K562 (cell line): ENCODE data around the gene PRDM10. TPM values are rescaled to one million over a fixed set of nuclear protein-coding genes. Genes with fewer than 3 reads are reported as not detected.
A peak's percentile ranks its signal among the peaks of the same experiment; 100 is the strongest.

Experiments used
- ATAC-seq: fragments of 200-7000 bp; cut with Tn5 transposase; 3 replicates; pipeline ENCODE4 v1.9.1; 2020; ENCODE audit warnings: moderate library complexity
- BruUV-seq: library from RNA; stranded (reverse); fragments of 400-500 nt; replicated peaks from 2 replicates; lab custom pipeline; 2021; lab: Mats Ljungman, UMichigan
- CTCF ChIA-PET: fragments of 300-600 bp; formaldehyde crosslinking; extraction: SDS; loops from one replicate; lab custom pipeline; 2021; ENCODE audit warnings: low intra/inter-chr PET ratio; lab: Yijun Ruan, JAX
- POLR2A ChIA-PET: fragments of 300-600, 350-650 bp; sonication (Branson Sonifier 250); formaldehyde crosslinking; extraction: SDS; loops from one replicate; lab custom pipeline; 2021; ENCODE audit warnings: antibody characterized with exemption, inconsistent platforms; lab: Yijun Ruan, JAX
- DNase-seq, 4 experiments: peaks; one replicate each; pipeline versions ENCODE4 v3.0.0 to v3.0.0-alpha.2; 2011 to 2018; ENCODE audit warnings: low spot score in 3 of 4, mixed read lengths in 3 of 4; ENCODE audit errors: extremely low read depth in 1 of 4
- FAIRE-seq: peaks from 2 replicates; lab custom pipeline; 2011; peaks lifted over from hg19 to GRCh38; lab: Jason Lieb, UNC
- H2AFZ ChIP-seq: 2 replicates; pipeline ENCODE4 v1.6.0; 2011; ENCODE audit warnings: low read depth, low read length, control low read depth, inconsistent platforms
- H3K27ac ChIP-seq: fragments of 200-600 bp; 3 replicates; pipeline ENCODE4 v1.8.0; 2011; ENCODE audit warnings: low read depth, mild to moderate bottlenecking, control low read depth, inconsistent platforms, low read length, moderate library complexity, mixed read lengths; ENCODE audit errors: extremely low read depth
- H3K27me3 ChIP-seq, 2 experiments: fragments of 300-600 bp in 1 of 2; 2 replicates in 1 of 2; 3 replicates in 1 of 2; pipeline versions ENCODE4 v1.6.0 to v1.8.0; 2011; ENCODE audit warnings: inconsistent platforms in 2 of 2, low read length in 2 of 2, mild to moderate bottlenecking in 1 of 2, mixed read lengths in 1 of 2, moderate library complexity in 1 of 2; ENCODE audit not compliant: control insufficient read depth in 2 of 2, insufficient read depth in 2 of 2
- H3K36me3 ChIP-seq: fragments of 300-600 bp; 3 replicates; pipeline ENCODE4 v1.8.0; 2011; ENCODE audit warnings: mild to moderate bottlenecking, low read length, inconsistent platforms; ENCODE audit not compliant: control insufficient read depth, insufficient read depth
- H3K4me1 ChIP-seq, 2 experiments: fragments of 200-600 bp in 1 of 2; replicated peaks in 1 of 2; 2 replicates in 1 of 2; 3 replicates in 1 of 2; pipeline versions ENCODE4 v1.5.1 to v1.8.0; 2011; ENCODE audit warnings: inconsistent platforms in 2 of 2, low read length in 2 of 2, mild to moderate bottlenecking in 1 of 2, mixed read lengths in 1 of 2, moderate library complexity in 1 of 2; ENCODE audit not compliant: control insufficient read depth in 2 of 2, insufficient read depth in 2 of 2
- H3K4me2 ChIP-seq: 2 replicates; pipeline ENCODE4 v1.6.1; 2011; ENCODE audit warnings: low read length, control low read depth, inconsistent platforms, mixed read lengths; ENCODE audit not compliant: insufficient read depth
- H3K4me3 ChIP-seq: fragments of 200-600 bp; sonication (generic), shearing (Covaris generic); 2 replicates; pipeline ENCODE4 v1.5.1; 2016; ENCODE audit warnings: control low read depth, inconsistent platforms
- H3K79me2 ChIP-seq: fragments of 200-600 bp; 3 replicates; pipeline ENCODE4 v1.8.0; 2011; ENCODE audit warnings: low read length, inconsistent platforms; ENCODE audit not compliant: control insufficient read depth, insufficient read depth
- H3K9ac ChIP-seq, 2 experiments: 2 replicates each; pipeline versions ENCODE4 v1.6.0 to v1.6.1; 2011; ENCODE audit warnings: low read depth in 2 of 2, low read length in 2 of 2, control low read depth in 1 of 2, inconsistent platforms in 1 of 2, mild to moderate bottlenecking in 1 of 2, mixed read lengths in 1 of 2; ENCODE audit not compliant: insufficient read depth in 1 of 2
- H3K9me1 ChIP-seq: one replicate; pipeline ENCODE4 v1.6.0; 2011; ENCODE audit warnings: inconsistent platforms, mild to moderate bottlenecking, low read length, moderate library complexity; ENCODE audit not compliant: control insufficient read depth, insufficient read depth
- H3K9me3 ChIP-seq: replicated peaks from 2 replicates; pipeline ENCODE4 v1.5.1; 2011; ENCODE audit warnings: low read depth, low read length, inconsistent platforms; ENCODE audit not compliant: control insufficient read depth, insufficient read depth
- H4K20me1 ChIP-seq: replicated peaks from 2 replicates; pipeline ENCODE4 v1.6.1; 2011; ENCODE audit warnings: low read length, inconsistent platforms, mixed read lengths; ENCODE audit not compliant: control insufficient read depth, insufficient read depth
- NR0B1 ChIP-seq: fragments of 450-650 bp; IDR thresholded peaks from one replicate; pipeline ENCODE4 v1.6.1; 2018; ENCODE audit warnings: mild to moderate bottlenecking, moderate library complexity; ENCODE audit not compliant: partially characterized antibody
- SPI1 ChIP-seq: IDR thresholded peaks from 2 replicates; pipeline ENCODE4 v1.6.1; 2011; ENCODE audit warnings: low read depth, low read length, control low read depth, borderline replicate concordance
- ZNF280B ChIP-seq: fragments of 250-450 bp; sonication (Bioruptor Pico); IDR thresholded peaks from 2 replicates; pipeline ENCODE4 v1.5.1; 2021; ENCODE audit warnings: mild to moderate bottlenecking
- WGBS: fragments of 100-300 bp; shearing (Covaris generic); methylation state at CpG from one replicate; pipeline ENCODE4 v1.1.6; 2016; ENCODE audit warnings: low coverage, mixed read lengths; ENCODE audit not compliant: insufficient coverage; ENCODE audit errors: missing lambda C conversion rate; 5-methylcytosine and 5-hydroxymethylcytosine counted together
- in situ Hi-C: fragments of 300-500 bp; cut with MboI; formaldehyde crosslinking; loops from 4 replicates; pipeline ENCODE4 v1.15.0; 2018; ENCODE audit warnings: inconsistent platforms, mixed read lengths
- intact Hi-C: fragments of 100-400 bp; cut with micrococcal nuclease; formaldehyde crosslinking; loops from 2 replicates; pipeline ENCODE4 v1.14.2; 2022
- polyA plus RNA-seq, 8 experiments: library from polyadenylated mRNA; depleted of rRNA in 4 of 8; stranded (reverse) in 5 of 8; unstranded in 3 of 8; fragments of >200 nt; fragmentation: Nextera tagmentation in 2 of 8; fragmentation: Illumina TruSeq in 1 of 8; extraction: Ambion mirVana in 2 of 8; extraction: Trizol in 1 of 8; gene quantifications; 2 replicates each; pipeline versions ENCODE4 v1.2.1 to v1.2.3, GENCODE V29; 2011 to 2014; ENCODE audit warnings: inconsistent platforms in 1 of 8, missing spikeins in 1 of 8
- total RNA-seq, 7 experiments: library from RNA; depleted of rRNA in 6 of 7; stranded (reverse); fragments of >200 nt in 6 of 7; fragmentation: Illumina TruSeq in 2 of 7; extraction: Trizol in 2 of 7; gene quantifications; 2 replicates each; pipeline versions ENCODE4 v1.2.1 to v1.2.3, GENCODE V29; 2011 to 2021; ENCODE audit warnings: low replicate concordance in 1 of 7

PRDM10 gene
- total and polyA plus RNA-seq, 9 of the 15 experiments (the other 6 are each of a cell fraction or from before 2014, with no cell fraction given), result 0.89 to 9.3 (median 4.5) TPM

GRCh38 chr11:130047141-130047540 lies 44.5 kb upstream of the PRDM10 start (continued):
- no peak for TF ChIP-seq ZNF280B (CRISPR knock-in tag)

DNA sequence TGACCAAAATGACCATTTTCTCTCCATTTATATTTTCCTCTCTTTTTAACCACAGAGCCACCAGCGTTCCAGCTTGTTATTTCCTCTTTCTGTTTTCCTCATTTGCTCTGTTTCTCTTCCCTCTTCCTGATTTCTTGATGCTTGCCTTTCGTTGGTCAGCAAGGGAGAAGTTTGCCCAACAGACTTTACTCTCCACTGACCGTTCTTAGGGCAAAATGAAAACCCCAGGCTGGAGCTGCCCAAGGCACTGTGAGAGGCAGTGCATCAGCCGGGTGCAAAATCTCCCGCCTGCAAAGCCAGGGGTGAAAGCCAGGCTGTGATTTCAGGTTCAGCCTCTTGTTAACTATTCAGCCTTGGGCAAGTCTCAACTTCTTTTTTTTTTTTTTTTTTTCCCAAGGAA lies 40.9 kb upstream of the PRDM10 start:
- Histone ChIP-seq H3K9ac (no peak overlapping the region), H3K27ac (no peak overlapping the region; the same call in 2 of the 3 replicates), H3K36me3 (no peaks in the 10 kb centered on the region), H3K4me2 (no peak overlapping the region), H3K9me1 (no peaks in the 10 kb centered on the region), H3K79me2 (no peaks in the 10 kb centered on the region), H4K20me1 (no peaks in the 10 kb centered on the region), H3K4me3 (no peak overlapping the region), H3K4me1 (peaks cover 6 to 12% of the 10 kb centered on the region in 2 experiments; a peak in 4 of 5 replicates), H2AFZ (no peak overlapping the region), H3K9me3 (no peaks in the 10 kb centered on the region), H3K27me3 (0 out of 5 replicates have a peak, but pooled peaks cover 0 to 8% of the 10 kb centered on the region in 2 experiments)
- no peak for DNase-seq
- no peak for ATAC-seq
- no peak for FAIRE-seq
- in situ Hi-C loops, result no loop called here
- CTCF ChIA-PET, result interaction anchor here (0.6 kb wide), 1 partner anchor 810 kb away, joined by 3 read pairs; no protein-coding TSS in a partner anchor
- intact Hi-C loops, result no loop called here
- POLR2A ChIA-PET, result no interaction called here
- TF ChIP-seq SPI1 (0 out of 2 replicates have a peak, but pooled peaks have one; percentile 11), NR0B1 (no peak)
- 0% methylated on average over 1 of the region's 5 CpGs for WGBS
- no TSS peak for BruUV-seq
